Activated naive CD4-positive, alpha-beta T cell treated with anti-CD3 and anti-CD28 coated beads, Interleukin-2, amount 50 U/mL, for 16 hours (primary cell): ENCODE measurements around the gene RTL9.

Experiments used
- DNase-seq: peaks from one replicate; pipeline ENCODE4 v3.0.0-alpha.2; 2020

Gene RTL9

GRCh38 chrX:110407910-110408545, 49.4 kb downstream of the RTL9 start:
- peak; percentile 15 for DNase-seq
